Neuronal stem cell (in vitro differentiated cells): ENCODE results near the gene RAB44.

ENCODE experiments used
- DNase-seq: peaks from one replicate; pipeline ENCODE4 v3.0.0-alpha.2; 2013; ENCODE audit warnings: low spot score
- H2AFZ ChIP-seq: one replicate; pipeline ENCODE4 v1.6.1; 2013; ENCODE audit warnings: mild to moderate bottlenecking, low read length, inconsistent platforms
- H2AK5ac ChIP-seq: 2 replicates; pipeline ENCODE4 v1.6.1; 2013; ENCODE audit warnings: low read depth, mild to moderate bottlenecking, inconsistent platforms, low read length, moderate library complexity, mixed read lengths
- H2BK120ac ChIP-seq: 2 replicates; pipeline ENCODE4 v1.6.1; 2013; ENCODE audit warnings: low read depth, mild to moderate bottlenecking, inconsistent platforms, low read length, moderate library complexity, mixed read lengths
- H2BK12ac ChIP-seq: one replicate; pipeline ENCODE4 v1.6.1; 2013; ENCODE audit warnings: low read length, inconsistent platforms
- H2BK15ac ChIP-seq: 2 replicates; pipeline ENCODE4 v1.6.1; 2013; ENCODE audit warnings: mild to moderate bottlenecking, low read length, inconsistent platforms, mixed read lengths
- H2BK5ac ChIP-seq: one replicate; pipeline ENCODE4 v1.6.1; 2013; ENCODE audit warnings: inconsistent platforms, mild to moderate bottlenecking, low read length, moderate library complexity
- H3K14ac ChIP-seq: one replicate; pipeline ENCODE4 v1.6.1; 2013; ENCODE audit warnings: low read length, inconsistent platforms
- H3K18ac ChIP-seq: 2 replicates; pipeline ENCODE4 v1.6.1; 2013; ENCODE audit warnings: low read length, inconsistent platforms
- H3K23ac ChIP-seq: 2 replicates; pipeline ENCODE4 v1.6.1; 2013; ENCODE audit warnings: low read depth, mild to moderate bottlenecking, mixed read lengths, low read length, inconsistent platforms; ENCODE audit not compliant: poor library complexity
- H3K27ac ChIP-seq: replicated peaks from 3 replicates; pipeline ENCODE4 v1.5.1; 2013; ENCODE audit warnings: low read length, inconsistent platforms
- H3K27me3 ChIP-seq, 3 experiments: 2 replicates each; pipeline ENCODE4 v1.6.1; 2013; ENCODE audit warnings: low read length in 3 of 3, mild to moderate bottlenecking in 2 of 3, inconsistent platforms in 1 of 3, low read depth in 1 of 3, mixed read lengths in 1 of 3, moderate library complexity in 1 of 3; ENCODE audit not compliant: control insufficient read depth in 3 of 3, insufficient read depth in 3 of 3
- H3K36me3 ChIP-seq, 2 donors: replicated peaks in 1 of 2; 2 replicates each; pipeline ENCODE4 v1.6.1; 2013; ENCODE audit warnings: low read length in 2 of 2; ENCODE audit not compliant: control insufficient read depth in 2 of 2, insufficient read depth in 2 of 2
- H3K4ac ChIP-seq: 2 replicates; pipeline ENCODE4 v1.6.1; 2013; ENCODE audit warnings: inconsistent platforms, mild to moderate bottlenecking, low read length, moderate library complexity
- H3K4me1 ChIP-seq, 2 donors: 1 replicate in 1 of 2; 2 replicates in 1 of 2; pipeline ENCODE4 v1.6.1; 2013; ENCODE audit warnings: low read length in 2 of 2, low read depth in 1 of 2; ENCODE audit not compliant: control insufficient read depth in 2 of 2, insufficient read depth in 1 of 2
- H3K4me2 ChIP-seq: one replicate; pipeline ENCODE4 v1.6.1; 2013; ENCODE audit warnings: mild to moderate bottlenecking, low read length, inconsistent platforms; ENCODE audit not compliant: insufficient read depth, poor library complexity, severe bottlenecking
- H3K4me3 ChIP-seq, 2 donors: 2 replicates each; pipeline ENCODE4 v1.5.1; 2013; ENCODE audit warnings: low read length in 2 of 2, mild to moderate bottlenecking in 2 of 2, inconsistent platforms in 1 of 2, moderate library complexity in 1 of 2
- H3K79me1 ChIP-seq: one replicate; pipeline ENCODE4 v1.6.1; 2013; ENCODE audit warnings: low read depth, mild to moderate bottlenecking, inconsistent platforms, low read length, moderate library complexity
- H3K9ac ChIP-seq: one replicate; pipeline ENCODE4 v1.6.1; 2013; ENCODE audit warnings: mild to moderate bottlenecking, low read depth, low read length, inconsistent platforms; ENCODE audit not compliant: poor library complexity
- H3K9me3 ChIP-seq, 2 donors: replicated peaks in 1 of 2; 2 replicates each; pipeline versions ENCODE3 to v1.6.1; 2013; ENCODE audit warnings: low read length in 2 of 2, mild to moderate bottlenecking in 2 of 2, inconsistent platforms in 1 of 2, low read depth in 1 of 2, mixed read lengths in 1 of 2, moderate library complexity in 1 of 2; ENCODE audit not compliant: control insufficient read depth in 2 of 2, insufficient read depth in 1 of 2
- H4K8ac ChIP-seq: one replicate; pipeline ENCODE4 v1.6.1; 2013; ENCODE audit warnings: low read depth, mild to moderate bottlenecking, inconsistent platforms, low read length, moderate library complexity
- H4K91ac ChIP-seq: one replicate; pipeline ENCODE4 v1.6.1; 2013; ENCODE audit warnings: low read length, low read depth, mild to moderate bottlenecking, inconsistent platforms; ENCODE audit not compliant: poor library complexity
- WGBS, 2 donors: extraction: QIAGEN DNeasy Blood & Tissue Kit; methylation state at CpG; one replicate each; pipeline ENCODE4 v1.1.7; 2013; ENCODE audit warnings: missing lambda C conversion rate in 2 of 2, mixed read lengths in 1 of 2; ENCODE audit not compliant: insufficient read length in 2 of 2, insufficient replicate concordance in 1 of 2; ENCODE audit errors: extremely low coverage in 2 of 2; 5-methylcytosine and 5-hydroxymethylcytosine counted together

RAB44 gene

GRCh38 chr6:36713846-36714245 is 16.2 kb downstream of the RAB44 start:
- H3K4me2 ChIP-seq: no peak overlapping the region
- no peak overlapping the region for H3K27ac ChIP-seq
- H2BK15ac ChIP-seq: no peak overlapping the region
- no peak overlapping the region for H2BK12ac ChIP-seq
- H3K18ac ChIP-seq: no peak overlapping the region
- no peak overlapping the region for H3K23ac ChIP-seq
- no peak overlapping the region for H3K14ac ChIP-seq
- H2BK120ac ChIP-seq: no peak overlapping the region
- H3K9me3 ChIP-seq: no peaks in the 10 kb centered on the region
- no peak for DNase-seq
- H3K36me3 ChIP-seq: no peaks in the 10 kb centered on the region
- no peak overlapping the region for H3K9ac ChIP-seq
- H2AK5ac ChIP-seq: no peak overlapping the region
- peaks cover 0 to 23% (median 0%) of the 10 kb centered on the region in 3 experiments for H3K27me3 ChIP-seq
- no peak overlapping the region for H2AFZ ChIP-seq
- H4K91ac ChIP-seq: no peak overlapping the region
- H3K4me3 ChIP-seq: no peak overlapping the region
- H4K8ac ChIP-seq: no peak overlapping the region
- H3K4me1 ChIP-seq: no peaks in the 10 kb centered on the region
- no peaks in the 10 kb centered on the region for H3K79me1 ChIP-seq
- no peak overlapping the region for H3K4ac ChIP-seq
- no peak overlapping the region for H2BK5ac ChIP-seq
- no CpG with 5 or more reads among the region's 8 CpGs for WGBS, 2 donors

GRCh38 chr6:36714511-36714910 is 16.9 kb downstream of the RAB44 start:
- Histone ChIP-seq H3K9me3 (no peaks in the 10 kb centered on the region), H3K4me1 (no peaks in the 10 kb centered on the region), H3K79me1 (no peaks in the 10 kb centered on the region), H3K27me3 (peaks cover 0 to 29% (median 0%) of the 10 kb centered on the region in 3 experiments), H4K8ac (no peak overlapping the region), H3K27ac (no peak overlapping the region), H3K4ac (no peak overlapping the region), H2BK15ac (no peak overlapping the region), H2AK5ac (peak overlapping the region; percentile 51), H3K14ac (no peak overlapping the region), H2BK12ac (no peak overlapping the region), H2BK120ac (no peak overlapping the region), H3K36me3 (no peaks in the 10 kb centered on the region), H2BK5ac (no peak overlapping the region), H2AFZ (no peak overlapping the region), H3K4me3 (no peak overlapping the region), H4K91ac (no peak overlapping the region), H3K4me2 (no peak overlapping the region), H3K23ac (peak overlapping the region; percentile 25), H3K9ac (no peak overlapping the region), H3K18ac (no peak overlapping the region)
- DNase-seq: no peak
- no CpG with 5 or more reads among the region's 10 CpGs for WGBS, 2 donors

- no CpG with 5 or more reads among the region's 7 CpGs for WGBS, 2 donors
- no peak overlapping the region for H3K4me2 ChIP-seq
- H2BK120ac ChIP-seq: no peak overlapping the region
- peaks cover 0 to 34% (median 0%) of the 10 kb centered on the region in 3 experiments for H3K27me3 ChIP-seq
- no peak for DNase-seq
- H4K91ac ChIP-seq: no peak overlapping the region
- no peaks in the 10 kb centered on the region for H3K9me3 ChIP-seq
- H3K79me1 ChIP-seq: no peaks in the 10 kb centered on the region
- H3K14ac ChIP-seq: no peak overlapping the region
- H2BK12ac ChIP-seq: no peak overlapping the region
- H2AK5ac ChIP-seq: no peak overlapping the region
- no peak overlapping the region for H3K4ac ChIP-seq
- no peak overlapping the region for H3K9ac ChIP-seq
- peak overlapping the region; percentile 21 for H3K18ac ChIP-seq
- H3K4me1 ChIP-seq: no peaks in the 10 kb centered on the region
- H3K4me3 ChIP-seq: no peak overlapping the region
- no peak overlapping the region for H3K27ac ChIP-seq
- H3K36me3 ChIP-seq: no peaks in the 10 kb centered on the region
- no peak overlapping the region for H2BK5ac ChIP-seq
- H2AFZ ChIP-seq: no peak overlapping the region
- no peak overlapping the region for H4K8ac ChIP-seq
- no peak overlapping the region for H2BK15ac ChIP-seq
- no peak overlapping the region for H3K23ac ChIP-seq
Measured at GRCh38 chr6:36715469-36715868, 17.8 kb downstream of the RAB44 start.

- Histone ChIP-seq H2BK5ac (no peak overlapping the region), H3K18ac (peak overlapping the region; percentile 28), H3K4me2 (no peak overlapping the region), H2AK5ac (no peak overlapping the region), H3K79me1 (no peaks in the 10 kb centered on the region), H2AFZ (no peak overlapping the region), H3K4ac (peak overlapping the region; percentile 53), H3K4me1 (no peaks in the 10 kb centered on the region), H3K14ac (peak overlapping the region; percentile 71), H3K9me3 (no peaks in the 10 kb centered on the region), H2BK120ac (no peak overlapping the region), H4K8ac (no peak overlapping the region), H3K9ac (no peak overlapping the region), H4K91ac (no peak overlapping the region), H3K23ac (no peak overlapping the region), H3K4me3 (no peak overlapping the region), H2BK15ac (no peak overlapping the region), H3K27ac (no peak overlapping the region), H2BK12ac (no peak overlapping the region), H3K36me3 (no peaks in the 10 kb centered on the region), H3K27me3 (peaks cover 0 to 34% (median 0%) of the 10 kb centered on the region in 3 experiments)
- no CpG with 5 or more reads among the region's 8 CpGs for WGBS, 2 donors
- no peak for DNase-seq
Measured at GRCh38 chr6:36716476-36717093, 19.0 kb downstream of the RAB44 start.
